ENCODE data around the gene COL6A2.

The COL6A2 gene

DNA sequence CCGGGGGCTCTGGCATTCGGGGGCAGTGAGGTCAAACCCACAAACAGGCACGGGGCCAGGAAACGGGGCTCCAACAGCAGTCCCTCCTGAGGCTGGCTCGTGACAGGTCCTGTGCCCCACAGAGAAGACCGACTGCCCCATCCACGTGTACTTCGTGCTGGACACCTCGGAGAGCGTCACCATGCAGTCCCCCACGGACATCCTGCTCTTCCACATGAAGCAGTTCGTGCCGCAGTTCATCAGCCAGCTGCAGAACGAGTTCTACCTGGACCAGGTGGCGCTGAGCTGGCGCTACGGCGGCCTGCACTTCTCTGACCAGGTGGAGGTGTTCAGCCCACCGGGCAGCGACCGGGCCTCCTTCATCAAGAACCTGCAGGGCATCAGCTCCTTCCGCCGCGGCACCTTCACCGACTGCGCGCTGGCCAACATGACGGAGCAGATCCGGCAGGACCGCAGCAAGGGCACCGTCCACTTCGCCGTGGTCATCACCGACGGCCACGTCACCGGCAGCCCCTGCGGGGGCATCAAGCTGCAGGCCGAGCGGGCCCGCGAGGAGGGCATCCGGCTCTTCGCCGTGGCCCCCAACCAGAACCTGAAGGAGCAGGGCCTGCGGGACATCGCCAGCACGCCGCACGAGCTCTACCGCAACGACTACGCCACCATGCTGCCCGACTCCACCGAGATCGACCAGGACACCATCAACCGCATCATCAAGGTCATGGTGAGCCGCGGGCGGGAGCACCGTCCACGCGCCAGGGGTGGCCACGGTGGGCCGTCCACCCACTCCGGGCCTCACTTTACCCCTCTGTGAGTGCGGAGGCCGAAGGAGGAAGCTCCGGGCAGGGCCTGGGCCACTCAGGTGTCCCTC is 14.2 kb downstream of the COL6A2 start:
- no peak for DNase-seq
- CTCF ChIA-PET = no interaction called here
- peaks cover 0 to 19% (median 6%) of the 10 kb centered on the region in 5 experiments for H3K9me3 ChIP-seq (ENCODE audit: control extremely low read depth in 1 of 5, control insufficient read depth in 4 of 5, insufficient read depth in 2 of 5, low read depth in 1 of 5, low read length in 4 of 5)
- H3K36me3 ChIP-seq (ENCODE audit: control insufficient read depth in 4 of 4, insufficient read depth in 4 of 4, low read length in 3 of 4) = no peaks in the 10 kb centered on the region
- H3K27me3 ChIP-seq (replicated peaks in 2 of 5; ENCODE audit: control insufficient read depth in 4 of 5, insufficient read depth in 5 of 5, low read length in 4 of 5) = no peaks in the 10 kb centered on the region
- POLR2A ChIA-PET = no interaction called here
- no peaks in the 10 kb centered on the region for H3K4me1 ChIP-seq (ENCODE audit: control extremely low read depth in 1 of 4, control insufficient read depth in 4 of 4, insufficient read depth in 4 of 4, low read length in 3 of 4)
- no peak overlapping the region for H3K27ac ChIP-seq (ENCODE audit: insufficient read depth in 1 of 2, low read depth in 1 of 2, low read length in 2 of 2, poor library complexity in 1 of 2, severe bottlenecking in 2 of 2)
- no peak overlapping the region for H3K4me3 ChIP-seq (ENCODE audit: control insufficient read depth in 1 of 7, extremely low read depth in 1 of 7, insufficient read depth in 4 of 7, low read depth in 2 of 7, low read length in 6 of 7)
- WGBS (ENCODE audit: insufficient coverage) = 96% methylated on average over 66 of the region's 69 CpGs

- Histone ChIP-seq H3K27ac (ENCODE audit: insufficient read depth in 1 of 2, low read depth in 1 of 2, low read length in 2 of 2, poor library complexity in 1 of 2, severe bottlenecking in 2 of 2) (no peak overlapping the region), H3K27me3 (replicated peaks in 2 of 5; ENCODE audit: control insufficient read depth in 4 of 5, insufficient read depth in 5 of 5, low read length in 4 of 5) (no peaks in the 10 kb centered on the region), H3K9me3 (ENCODE audit: control extremely low read depth in 1 of 5, control insufficient read depth in 4 of 5, insufficient read depth in 2 of 5, low read depth in 1 of 5, low read length in 4 of 5) (peaks cover 0 to 16% (median 6%) of the 10 kb centered on the region in 5 experiments), H3K36me3 (ENCODE audit: control insufficient read depth in 4 of 4, insufficient read depth in 4 of 4, low read length in 3 of 4) (no peaks in the 10 kb centered on the region), H3K4me1 (ENCODE audit: control extremely low read depth in 1 of 4, control insufficient read depth in 4 of 4, insufficient read depth in 4 of 4, low read length in 3 of 4) (no peaks in the 10 kb centered on the region), H3K4me3 (ENCODE audit: control insufficient read depth in 1 of 7, extremely low read depth in 1 of 7, insufficient read depth in 4 of 7, low read depth in 2 of 7, low read length in 6 of 7) (no peak overlapping the region)
- ChIA-PET POLR2A (no interaction called here), CTCF (no interaction called here)
- no peak for DNase-seq
- WGBS (ENCODE audit: insufficient coverage) = 100% methylated on average over 19 of the region's 20 CpGs
These were observed 14.9 kb downstream of the COL6A2 start for GRCh38 chr21:46112725-46113215.

DNA sequence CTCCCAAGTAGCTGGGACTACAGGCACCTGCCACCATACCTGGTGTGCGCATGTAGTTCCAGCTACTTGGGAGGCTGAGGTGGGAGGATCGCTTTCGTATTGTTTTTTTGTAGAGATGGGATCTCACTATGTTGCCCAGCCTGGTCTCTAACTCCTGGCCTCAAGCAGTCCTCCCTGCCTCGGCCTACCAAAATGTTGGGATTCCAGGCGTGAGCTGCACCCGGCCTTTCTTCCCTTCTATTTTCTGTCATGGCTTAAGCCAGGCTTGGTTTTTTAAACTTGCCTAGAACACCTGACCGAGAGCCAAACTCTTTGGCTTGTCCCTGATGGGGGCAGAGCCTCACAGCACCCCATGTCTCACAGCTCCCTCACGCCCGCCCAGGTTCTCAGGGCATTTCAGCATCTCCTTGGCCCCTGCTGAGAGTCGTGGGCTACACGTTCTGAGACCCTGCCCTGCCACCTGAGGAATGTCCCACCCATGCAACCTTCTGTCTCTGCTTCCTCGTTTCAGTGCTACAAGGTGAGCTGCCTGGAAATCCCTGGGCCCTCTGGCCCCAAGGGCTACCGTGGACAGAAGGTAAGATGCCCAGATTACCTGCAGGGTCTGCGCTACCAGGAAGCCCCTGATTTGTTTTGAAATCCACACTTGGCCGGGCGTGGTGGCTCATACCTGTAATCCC is 15.7 kb downstream of the COL6A2 start:
- Histone ChIP-seq H3K27me3 (replicated peaks in 2 of 5; ENCODE audit: control insufficient read depth in 4 of 5, insufficient read depth in 5 of 5, low read length in 4 of 5) (no peaks in the 10 kb centered on the region), H3K4me3 (ENCODE audit: control insufficient read depth in 1 of 7, extremely low read depth in 1 of 7, insufficient read depth in 4 of 7, low read depth in 2 of 7, low read length in 6 of 7) (no peak overlapping the region), H3K9me3 (ENCODE audit: control extremely low read depth in 1 of 5, control insufficient read depth in 4 of 5, insufficient read depth in 2 of 5, low read depth in 1 of 5, low read length in 4 of 5) (peaks cover 0 to 11% (median 3%) of the 10 kb centered on the region in 5 experiments), H3K4me1 (ENCODE audit: control extremely low read depth in 1 of 4, control insufficient read depth in 4 of 4, insufficient read depth in 4 of 4, low read length in 3 of 4) (no peaks in the 10 kb centered on the region), H3K27ac (ENCODE audit: insufficient read depth in 1 of 2, low read depth in 1 of 2, low read length in 2 of 2, poor library complexity in 1 of 2, severe bottlenecking in 2 of 2) (no peak overlapping the region), H3K36me3 (ENCODE audit: control insufficient read depth in 4 of 4, insufficient read depth in 4 of 4, low read length in 3 of 4) (no peaks in the 10 kb centered on the region)
- no peak for DNase-seq
- 98% methylated on average over 15 of the region's 16 CpGs for WGBS (ENCODE audit: insufficient coverage)
- ChIA-PET POLR2A (interaction anchor here (0.6 kb wide), 1 partner anchor 59 kb away, joined by 3 read pairs; no protein-coding TSS in a partner anchor), CTCF (no interaction called here)

DNA sequence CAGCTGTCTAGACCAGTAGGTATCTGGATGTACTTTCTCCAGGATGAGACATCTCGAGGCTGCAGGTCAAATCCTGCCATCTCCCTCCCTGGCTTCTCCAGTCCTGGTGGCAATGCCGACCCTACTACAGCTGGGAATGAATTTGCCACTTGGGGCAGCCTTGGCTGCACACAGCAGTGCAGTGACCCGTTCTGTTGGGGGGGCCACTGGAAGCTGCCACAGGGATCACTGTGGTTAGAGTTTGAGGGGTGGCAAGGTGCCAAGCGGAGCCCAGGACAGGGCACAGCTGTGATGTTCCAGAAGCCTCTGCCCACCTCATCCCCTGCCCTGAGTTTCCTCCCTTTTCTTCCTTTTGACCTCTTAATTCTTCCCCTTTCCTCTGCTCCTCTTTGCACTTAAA is 17.1 kb downstream of the COL6A2 start:
- no peak overlapping the region for H3K4me3 ChIP-seq (ENCODE audit: control insufficient read depth in 1 of 7, extremely low read depth in 1 of 7, insufficient read depth in 4 of 7, low read depth in 2 of 7, low read length in 6 of 7)
- H3K9me3 ChIP-seq (ENCODE audit: control extremely low read depth in 1 of 5, control insufficient read depth in 4 of 5, insufficient read depth in 2 of 5, low read depth in 1 of 5, low read length in 4 of 5) = peaks cover 0 to 11% (median 3%) of the 10 kb centered on the region in 5 experiments
- no peaks in the 10 kb centered on the region for H3K4me1 ChIP-seq (ENCODE audit: control extremely low read depth in 1 of 4, control insufficient read depth in 4 of 4, insufficient read depth in 4 of 4, low read length in 3 of 4)
- ChIA-PET POLR2A (no interaction called here), CTCF (interaction anchor here (1.0 kb wide), 1 partner anchor 28 kb away, joined by 4 read pairs; no protein-coding TSS in a partner anchor)
- 93% methylated on average over 2 of the region's 4 CpGs for WGBS (ENCODE audit: insufficient coverage)
- H3K27ac ChIP-seq (ENCODE audit: insufficient read depth in 1 of 2, low read depth in 1 of 2, low read length in 2 of 2, poor library complexity in 1 of 2, severe bottlenecking in 2 of 2) = no peak overlapping the region
- H3K36me3 ChIP-seq (ENCODE audit: control insufficient read depth in 4 of 4, insufficient read depth in 4 of 4, low read length in 3 of 4) = no peaks in the 10 kb centered on the region
- DNase-seq = no peak
- H3K27me3 ChIP-seq (replicated peaks in 2 of 5; ENCODE audit: control insufficient read depth in 4 of 5, insufficient read depth in 5 of 5, low read length in 4 of 5) = no peaks in the 10 kb centered on the region

DNA sequence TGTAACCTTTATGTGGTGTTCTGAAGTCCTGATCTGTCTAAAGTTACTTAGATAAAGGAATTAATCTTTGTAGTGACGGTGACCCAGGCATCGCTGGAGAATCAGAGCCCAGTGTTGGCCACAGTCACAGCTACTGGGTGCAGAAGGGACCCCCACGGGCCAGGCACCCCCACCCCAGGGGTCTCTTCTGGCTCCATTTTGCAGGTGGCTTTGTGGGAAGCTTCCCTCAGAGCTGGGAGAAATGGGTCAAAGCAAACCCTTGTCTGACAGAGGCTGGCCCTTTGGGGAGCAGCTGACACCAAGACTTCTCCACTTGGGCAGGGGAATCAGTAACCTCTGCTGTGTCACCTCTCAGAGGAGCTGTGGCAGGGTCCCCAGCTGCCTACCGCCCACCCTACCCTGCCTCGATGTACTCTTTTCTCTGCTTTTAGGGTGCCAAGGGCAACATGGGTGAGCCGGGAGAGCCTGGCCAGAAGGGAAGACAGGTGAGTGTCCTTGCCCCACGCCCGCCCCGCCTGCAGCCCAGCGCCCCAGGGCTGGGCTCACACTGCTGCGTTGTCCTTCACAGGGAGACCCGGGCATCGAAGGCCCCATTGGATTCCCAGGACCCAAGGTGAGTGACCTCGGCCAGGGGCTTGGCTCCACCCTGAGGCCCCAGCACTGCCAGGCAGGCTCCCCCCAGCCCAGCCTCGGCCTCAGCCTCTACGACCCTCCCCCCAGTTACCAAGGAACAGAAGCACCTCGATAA is 17.7 kb downstream of the COL6A2 start:
- H3K4me1 ChIP-seq (ENCODE audit: control extremely low read depth in 1 of 4, control insufficient read depth in 4 of 4, insufficient read depth in 4 of 4, low read length in 3 of 4) = no peaks in the 10 kb centered on the region
- no peak overlapping the region for H3K4me3 ChIP-seq (ENCODE audit: control insufficient read depth in 1 of 7, extremely low read depth in 1 of 7, insufficient read depth in 4 of 7, low read depth in 2 of 7, low read length in 6 of 7)
- 95% methylated on average over 15 of the region's 17 CpGs for WGBS (ENCODE audit: insufficient coverage)
- ChIA-PET POLR2A (no interaction called here), CTCF (interaction anchor here (0.7 to 1.0 kb wide), 2 partner anchors 28 kb away, joined by 3 to 4 read pairs; no protein-coding TSS in a partner anchor)
- no peak for DNase-seq
- no peaks in the 10 kb centered on the region for H3K36me3 ChIP-seq (ENCODE audit: control insufficient read depth in 4 of 4, insufficient read depth in 4 of 4, low read length in 3 of 4)
- no peaks in the 10 kb centered on the region for H3K27me3 ChIP-seq (replicated peaks in 2 of 5; ENCODE audit: control insufficient read depth in 4 of 5, insufficient read depth in 5 of 5, low read length in 4 of 5)
- no peak overlapping the region for H3K27ac ChIP-seq (ENCODE audit: insufficient read depth in 1 of 2, low read depth in 1 of 2, low read length in 2 of 2, poor library complexity in 1 of 2, severe bottlenecking in 2 of 2)
- peaks cover 0 to 11% (median 3%) of the 10 kb centered on the region in 5 experiments for H3K9me3 ChIP-seq (ENCODE audit: control extremely low read depth in 1 of 5, control insufficient read depth in 4 of 5, insufficient read depth in 2 of 5, low read depth in 1 of 5, low read length in 4 of 5)

- Histone ChIP-seq H3K36me3 (ENCODE audit: control insufficient read depth in 4 of 4, insufficient read depth in 4 of 4, low read length in 3 of 4) (no peaks in the 10 kb centered on the region), H3K9me3 (ENCODE audit: control extremely low read depth in 1 of 5, control insufficient read depth in 4 of 5, insufficient read depth in 2 of 5, low read depth in 1 of 5, low read length in 4 of 5) (peaks cover 0 to 11% (median 3%) of the 10 kb centered on the region in 5 experiments), H3K27ac (ENCODE audit: insufficient read depth in 1 of 2, low read depth in 1 of 2, low read length in 2 of 2, poor library complexity in 1 of 2, severe bottlenecking in 2 of 2) (no peak overlapping the region), H3K4me1 (ENCODE audit: control extremely low read depth in 1 of 4, control insufficient read depth in 4 of 4, insufficient read depth in 4 of 4, low read length in 3 of 4) (no peaks in the 10 kb centered on the region), H3K4me3 (ENCODE audit: control insufficient read depth in 1 of 7, extremely low read depth in 1 of 7, insufficient read depth in 4 of 7, low read depth in 2 of 7, low read length in 6 of 7) (no peak overlapping the region), H3K27me3 (replicated peaks in 2 of 5; ENCODE audit: control insufficient read depth in 4 of 5, insufficient read depth in 5 of 5, low read length in 4 of 5) (no peaks in the 10 kb centered on the region)
- 97% methylated on average over 14 of the region's 20 CpGs for WGBS (ENCODE audit: insufficient coverage)
- DNase-seq = no peak
- ChIA-PET CTCF (interaction anchor here (0.7 to 2.1 kb wide), 2 partner anchors 26 to 27 kb away, joined by 3 to 8 read pairs; no protein-coding TSS in a partner anchor), POLR2A (no interaction called here)
These were observed 18.4 kb downstream of the COL6A2 start for GRCh38 chr21:46116189-46116775.

Data from common myeloid progenitor, CD34-positive (primary cell).